GM12878 (cell line): Measurements from ENCODE around the gene BTBD9. TPM values are rescaled to one million over a fixed set of nuclear protein-coding genes. Genes with fewer than 3 reads are reported as not detected.

Source experiments
- ATAC-seq: fragments of 200-7000 bp; cut with Tn5 transposase; 3 replicates; pipeline ENCODE4 v1.9.1; 2020; ENCODE audit warnings: mild to moderate bottlenecking, moderate library complexity
- BruUV-seq: library from RNA; stranded (reverse); fragments of 400-500 nt; replicated peaks from 2 replicates; lab custom pipeline; 2021; lab: Mats Ljungman, UMichigan
- CTCF ChIA-PET: fragments of 300-600 bp; sonication (Branson Sonifier 250); formaldehyde crosslinking; extraction: SDS; loops from one replicate; lab custom pipeline; 2021; ENCODE audit warnings: inconsistent platforms; lab: Yijun Ruan, JAX
- POLR2A ChIA-PET: fragments of 350-600 bp; formaldehyde crosslinking; extraction: SDS; loops from one replicate; lab custom pipeline; 2021; ENCODE audit warnings: inconsistent platforms; lab: Charles Lee
- RAD21 ChIA-PET: fragments of 300-600 bp; sonication (Branson Sonifier 250); formaldehyde crosslinking; loops from one replicate; lab custom pipeline; 2023; ENCODE audit warnings: antibody characterized with exemption; ENCODE audit not compliant: unreplicated experiment; lab: Charles Lee
- SMC1A ChIA-PET: fragments of 300-600 bp; sonication (Branson Sonifier 250); formaldehyde crosslinking; loops from one replicate; lab custom pipeline; 2023; ENCODE audit not compliant: unreplicated experiment, uncharacterized antibody; lab: Charles Lee
- DNase-seq: peaks from one replicate; pipeline ENCODE4 v3.0.0-alpha.2; 2011; ENCODE audit warnings: low read depth, low spot score
- FAIRE-seq: peaks from 3 replicates; lab custom pipeline; 2011; peaks lifted over from hg19 to GRCh38; lab: Jason Lieb, UNC
- H2AFZ ChIP-seq: 2 replicates; pipeline ENCODE4 v1.6.0; 2011; ENCODE audit warnings: low read depth, low read length, control low read depth; ENCODE audit not compliant: control insufficient read depth
- H3K27ac ChIP-seq: 2 replicates; pipeline ENCODE4 v1.5.1; 2011; ENCODE audit warnings: control low read depth; ENCODE audit not compliant: control insufficient read depth, insufficient read depth
- H3K27me3 ChIP-seq, 2 experiments: replicated peaks in 1 of 2; 2 replicates each; pipeline versions ENCODE4 v1.6.0 to v1.6.1; 2011; ENCODE audit warnings: low read length in 1 of 2; ENCODE audit not compliant: control insufficient read depth in 2 of 2, insufficient read depth in 2 of 2
- H3K36me3 ChIP-seq, 2 experiments: 2 replicates each; pipeline ENCODE4 v1.5.1; 2011; ENCODE audit warnings: low read length in 1 of 2; ENCODE audit not compliant: control insufficient read depth in 2 of 2, insufficient read depth in 2 of 2
- H3K4me1 ChIP-seq: 2 replicates; pipeline ENCODE4 v1.6.1; 2011; ENCODE audit warnings: mild to moderate bottlenecking, low read length, moderate library complexity, mixed read lengths; ENCODE audit not compliant: control insufficient read depth, insufficient read depth
- H3K4me2 ChIP-seq: 2 replicates; pipeline ENCODE4 v1.6.0; 2011; ENCODE audit warnings: control low read depth; ENCODE audit not compliant: control insufficient read depth, insufficient read depth
- H3K4me3 ChIP-seq: fragments of 200-600 bp; sonication (generic); 2 replicates; pipeline ENCODE4 v1.5.1; 2016
- H3K79me2 ChIP-seq: 2 replicates; pipeline ENCODE4 v1.6.0; 2011; ENCODE audit warnings: low read length; ENCODE audit not compliant: control insufficient read depth, insufficient read depth
- H3K9ac ChIP-seq: 2 replicates; pipeline ENCODE4 v1.8.0; 2011; ENCODE audit warnings: low read length, control low read depth, mixed read lengths; ENCODE audit not compliant: control insufficient read depth, insufficient read depth
- H3K9me3 ChIP-seq: replicated peaks from 3 replicates; pipeline ENCODE4 v1.5.1; 2011; ENCODE audit warnings: mild to moderate bottlenecking, low read length; ENCODE audit not compliant: control insufficient read depth, insufficient read depth
- H4K20me1 ChIP-seq: 2 replicates; pipeline ENCODE4 v1.6.0; 2011; ENCODE audit not compliant: control insufficient read depth, insufficient read depth
- ATF7 ChIP-seq: fragments of 450-650 bp; IDR thresholded peaks from 2 replicates; pipeline ENCODE4 v1.6.1; 2016; ENCODE audit warnings: low read depth, mild to moderate bottlenecking
- BMI1 ChIP-seq: fragments of 450-650 bp; IDR thresholded peaks from 2 replicates; pipeline ENCODE4 v1.6.1; 2016; ENCODE audit warnings: mild to moderate bottlenecking, moderate library complexity, borderline replicate concordance
- HDGF ChIP-seq: fragments of 450-650 bp; IDR thresholded peaks from 2 replicates; pipeline ENCODE4 v1.6.1; 2016; ENCODE audit warnings: antibody characterized with exemption
- MTA3 ChIP-seq: IDR thresholded peaks from 2 replicates; pipeline ENCODE4 v1.6.1; 2012; ENCODE audit warnings: low read length, inconsistent platforms, borderline replicate concordance
- RELA ChIP-seq: fragments of 450-650 bp; IDR thresholded peaks from 2 replicates; pipeline ENCODE4 v1.8.0; 2014; ENCODE audit warnings: borderline replicate concordance; ENCODE audit not compliant: partially characterized antibody
- SKIL ChIP-seq: fragments of 450-650 bp; IDR thresholded peaks from 2 replicates; pipeline ENCODE4 v1.6.1; 2017; ENCODE audit warnings: mild to moderate bottlenecking, low read depth, inconsistent platforms; ENCODE audit not compliant: poor library complexity, severe bottlenecking
- SREBF2 ChIP-seq: IDR thresholded peaks from 2 replicates; pipeline ENCODE4 v1.6.1; 2012; ENCODE audit warnings: mild to moderate bottlenecking, low read length
- ZSCAN29 ChIP-seq: fragments of 450-650 bp; IDR thresholded peaks from 2 replicates; pipeline ENCODE4 v1.6.1; 2017; ENCODE audit warnings: mild to moderate bottlenecking, moderate library complexity
- WGBS: methylation state at CpG from one replicate; pipeline ENCODE4 v1.1.6; 2016; ENCODE audit warnings: low lambda C conversion rate; ENCODE audit not compliant: insufficient replicate concordance, insufficient coverage; ENCODE audit errors: missing lambda C conversion rate; 5-methylcytosine and 5-hydroxymethylcytosine counted together
- in situ Hi-C: fragments of 300-500 bp; cut with MboI; formaldehyde crosslinking; loops from 9 replicates; pipeline ENCODE4 v1.14.3; 2018; ENCODE audit warnings: mixed read lengths
- intact Hi-C: fragments of 100-400 bp; cut with micrococcal nuclease; formaldehyde crosslinking; loops from one replicate; pipeline ENCODE4 v1.14.2; 2022; ENCODE audit not compliant: unreplicated experiment
- polyA plus RNA-seq, 11 experiments: library from polyadenylated mRNA; depleted of rRNA in 4 of 11; unstranded in 6 of 11; stranded (reverse) in 5 of 11; fragments of >200 nt; fragmentation: Nextera tagmentation in 4 of 11; fragmentation: Illumina TruSeq in 1 of 11; extraction: Ambion mirVana in 4 of 11; extraction: Trizol in 1 of 11; gene quantifications; 1 replicate in 1 of 11; 2 replicates in 10 of 11; pipeline versions ENCODE4 v1.2.1 to v1.2.3, GENCODE V29; 2011 to 2016; ENCODE audit warnings: inconsistent platforms in 2 of 11, missing spikeins in 2 of 11, low read depth in 1 of 11
- total RNA-seq, 4 experiments: library from RNA; depleted of rRNA in 3 of 4; stranded (reverse); fragments of >200 nt in 3 of 4; fragmentation: Illumina TruSeq in 1 of 4; extraction: Trizol in 1 of 4; gene quantifications; 2 replicates each; pipeline versions ENCODE4 v1.2.1 to v1.2.3, GENCODE V29; 2013 to 2021
- TF ChIP-seq, protein P1 (sequence below): IDR thresholded peaks from 2 replicates; pipeline ENCODE4 v1.6.1; 2011; ENCODE audit warnings: low read depth, mild to moderate bottlenecking, low read length, moderate library complexity, borderline replicate concordance; ENCODE audit errors: extremely low read depth
- TF ChIP-seq, protein P2 (sequence below): IDR thresholded peaks from 2 replicates; pipeline ENCODE4 v1.6.1; 2012; ENCODE audit warnings: low read depth, low read length, improper control_type of control experiment

Gene BTBD9
- total and polyA plus RNA-seq, 10 of the 15 experiments (the other 5 are each of a cell fraction or from before 2014, with no cell fraction given), result 0.22 to 8.6 (median 4.6) TPM

DNA sequence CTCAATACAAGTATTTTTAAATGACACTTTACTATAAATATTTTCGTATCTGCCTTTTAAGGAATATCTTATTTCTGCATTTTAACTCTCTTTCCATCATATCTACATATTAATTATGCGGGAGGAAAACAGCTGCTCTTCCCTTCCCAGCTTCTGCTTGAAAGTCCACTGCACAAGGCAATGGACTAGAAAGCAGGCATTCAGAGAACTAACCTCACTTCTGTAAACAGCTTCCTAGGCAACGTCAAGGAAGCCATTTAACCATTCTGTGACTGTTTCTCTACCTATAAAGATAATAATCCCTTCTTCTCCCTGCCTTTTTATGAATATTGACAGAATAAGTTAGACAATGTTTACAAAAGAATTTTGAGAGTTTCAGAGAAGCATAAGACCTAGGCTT lies 319.4 kb downstream of the BTBD9 start:
- H3K4me1 ChIP-seq, result peaks cover 56% of the 10 kb centered on the region
- no peak for TF ChIP-seq SKIL
- TF ChIP-seq, protein P1, sequence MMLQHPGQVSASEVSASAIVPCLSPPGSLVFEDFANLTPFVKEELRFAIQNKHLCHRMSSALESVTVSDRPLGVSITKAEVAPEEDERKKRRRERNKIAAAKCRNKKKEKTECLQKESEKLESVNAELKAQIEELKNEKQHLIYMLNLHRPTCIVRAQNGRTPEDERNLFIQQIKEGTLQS, result no peak
- no peak for TF ChIP-seq HDGF
- TF ChIP-seq ATF7, result no peak
- TF ChIP-seq SREBF2, result no peak
- TF ChIP-seq BMI1, result no peak
- TF ChIP-seq, protein P2, sequence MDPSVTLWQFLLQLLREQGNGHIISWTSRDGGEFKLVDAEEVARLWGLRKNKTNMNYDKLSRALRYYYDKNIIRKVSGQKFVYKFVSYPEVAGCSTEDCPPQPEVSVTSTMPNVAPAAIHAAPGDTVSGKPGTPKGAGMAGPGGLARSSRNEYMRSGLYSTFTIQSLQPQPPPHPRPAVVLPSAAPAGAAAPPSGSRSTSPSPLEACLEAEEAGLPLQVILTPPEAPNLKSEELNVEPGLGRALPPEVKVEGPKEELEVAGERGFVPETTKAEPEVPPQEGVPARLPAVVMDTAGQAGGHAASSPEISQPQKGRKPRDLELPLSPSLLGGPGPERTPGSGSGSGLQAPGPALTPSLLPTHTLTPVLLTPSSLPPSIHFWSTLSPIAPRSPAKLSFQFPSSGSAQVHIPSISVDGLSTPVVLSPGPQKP, result no peak
- TF ChIP-seq ZSCAN29, result no peak
- TF ChIP-seq MTA3, result no peak
- TF ChIP-seq RELA, result no peak
- H3K9ac ChIP-seq, result no peak overlapping the region
- no peak overlapping the region for H3K4me3 ChIP-seq
- BruUV-seq, result no TSS peak
- H3K79me2 ChIP-seq, result no peaks in the 10 kb centered on the region
- 28% methylated on average over 3 of the region's 3 CpGs for WGBS
- DNase-seq (no peak), ATAC-seq (no peak), FAIRE-seq (no peak)
- H3K27me3 ChIP-seq, result no peaks in the 10 kb centered on the region
- H4K20me1 ChIP-seq, result no peaks in the 10 kb centered on the region
- H2AFZ ChIP-seq, result no peak overlapping the region
- H3K4me2 ChIP-seq, result peak overlapping the region; percentile 87; the same call in 1 of the 2 replicates
- H3K36me3 ChIP-seq, result no peaks in the 10 kb centered on the region
- H3K27ac ChIP-seq, result peak overlapping the region; percentile 69
- CTCF ChIA-PET, result no interaction called here
- RAD21 ChIA-PET, result interaction anchor here (0.8 kb wide), 1 partner anchor 174 kb away, joined by 3 read pairs; no protein-coding TSS in a partner anchor
- POLR2A ChIA-PET, result interaction anchor here (2.0 kb wide), 1 partner anchor 13 kb away, joined by 6 read pairs; no protein-coding TSS in a partner anchor
- no peaks in the 10 kb centered on the region; the same call in 2 of the 3 replicates for H3K9me3 ChIP-seq
- intact Hi-C loops, result no loop called here
- in situ Hi-C loops, result no loop called here
- SMC1A ChIA-PET, result no interaction called here
